Activated CD4-positive, CD25-positive, alpha-beta regulatory T cell treated with anti-CD3 and anti-CD28 coated beads, Interleukin-2, amount 50 U/mL, for 72 hours (primary cell): ENCODE measurements around the gene ANXA7.
"Not testable (repeated sequence)": the region's sequence is repeated elsewhere in the genome, so short reads cannot be mapped to it uniquely, and the experiment has no call there.

Experiments used
- DNase-seq: peaks from one replicate; pipeline ENCODE4 v3.0.0; 2021

Gene ANXA7

GRCh38 chr10:73332379-73332778 is 81.5 kb downstream of the ANXA7 start:
- DNase-seq, result no peak

DNA sequence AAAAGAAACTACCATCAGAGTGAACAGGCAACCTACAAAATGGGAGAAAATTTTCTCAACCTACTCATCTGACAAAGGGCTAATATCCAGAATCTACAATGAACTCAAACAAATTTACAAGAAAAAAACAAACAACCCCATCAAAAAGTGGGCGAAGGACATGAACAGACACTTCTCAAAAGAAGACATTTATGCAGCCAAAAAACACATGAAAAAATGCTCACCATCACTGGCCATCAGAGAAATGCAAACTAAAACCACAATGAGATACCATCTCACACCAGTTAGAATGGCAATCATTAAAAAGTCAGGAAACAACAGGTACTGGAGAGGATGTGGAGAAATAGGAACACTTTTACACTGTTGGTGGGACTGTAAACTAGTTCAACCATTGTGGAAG is 85.3 kb downstream of the ANXA7 start:
- DNase-seq, result not testable (repeated sequence)

DNA sequence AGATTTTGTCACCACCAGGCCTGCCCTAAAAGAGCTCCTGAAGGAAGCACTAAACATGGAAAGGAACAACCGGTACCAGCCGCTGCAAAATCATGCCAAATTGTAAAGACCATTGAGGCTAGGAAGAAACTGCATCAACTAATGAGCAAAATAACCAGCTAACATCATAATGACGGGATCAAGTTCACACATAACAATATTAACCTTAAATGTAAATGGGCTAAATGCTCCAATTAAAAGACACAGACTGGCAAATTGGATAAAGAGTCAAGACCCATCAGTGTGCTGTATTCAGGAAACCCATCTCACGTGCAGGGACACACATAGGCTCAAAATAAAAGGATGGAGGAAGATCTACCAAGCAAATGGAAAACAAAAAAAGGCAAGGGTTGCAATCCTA is 88.6 kb downstream of the ANXA7 start:
- DNase-seq, result not testable (repeated sequence)
